Brain microvascular endothelial cell (primary cell): Measurements from ENCODE around the gene ANKH.

Experiments used
- DNase-seq: peaks from one replicate; pipeline ENCODE4 v3.0.0-alpha.2; 2020
- H3K27ac ChIP-seq: fragments of 250-450 bp; sonication (Bioruptor Pico); 2 replicates; pipeline ENCODE4 v1.5.1; 2020; ENCODE audit warnings: mild to moderate bottlenecking, moderate library complexity
- H3K27me3 ChIP-seq: fragments of 250-450 bp; sonication (Bioruptor Pico); replicated peaks from 2 replicates; pipeline ENCODE4 v1.5.1; 2020; ENCODE audit warnings: mild to moderate bottlenecking
- H3K36me3 ChIP-seq: fragments of 250-450 bp; sonication (Bioruptor Pico); replicated peaks from 2 replicates; pipeline ENCODE4 v1.5.1; 2020; ENCODE audit warnings: mild to moderate bottlenecking
- H3K4me3 ChIP-seq: 2 replicates; pipeline ENCODE4 v1.5.1; 2011; ENCODE audit warnings: low read depth, mild to moderate bottlenecking, control low read depth, low read length, moderate library complexity
- in situ Hi-C: cut with HindIII; loops from 2 replicates; pipeline ENCODE4 v1.10.0; 2017; ENCODE audit warnings: low sequenced_read_pairs, low pct_ligation_motif_present
- TF ChIP-seq, protein P1 (sequence below): IDR thresholded peaks from 2 replicates; pipeline ENCODE4 v1.5.1; 2011; ENCODE audit warnings: low read depth, mild to moderate bottlenecking, moderate library complexity, low read length, control low read depth, inconsistent platforms; ENCODE audit errors: missing control alignments

ANKH gene

DNA sequence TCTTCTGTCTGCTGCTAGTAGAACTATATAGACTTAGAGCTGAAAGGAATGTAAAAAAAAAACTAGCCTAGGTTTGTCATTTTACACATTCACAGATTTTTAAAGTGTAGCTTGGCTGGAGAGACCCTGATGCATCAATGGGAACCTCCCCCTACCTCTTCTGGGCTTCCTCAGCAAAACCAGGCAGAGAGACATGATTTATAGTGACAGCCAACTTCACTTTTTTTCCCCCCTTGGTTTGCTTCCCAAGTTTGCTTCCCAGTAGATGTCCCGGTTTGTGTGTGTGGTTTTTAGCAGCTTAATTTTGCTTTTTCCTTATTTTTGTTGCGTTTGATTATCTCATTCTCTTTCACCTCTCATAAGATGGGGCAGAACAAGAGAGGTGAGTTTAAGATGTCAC is 205.2 kb downstream of the ANKH start:
- H3K4me3 ChIP-seq = no peak overlapping the region
- H3K36me3 ChIP-seq = no peaks in the 10 kb centered on the region
- no peak overlapping the region for H3K27ac ChIP-seq
- TF ChIP-seq, protein P1, sequence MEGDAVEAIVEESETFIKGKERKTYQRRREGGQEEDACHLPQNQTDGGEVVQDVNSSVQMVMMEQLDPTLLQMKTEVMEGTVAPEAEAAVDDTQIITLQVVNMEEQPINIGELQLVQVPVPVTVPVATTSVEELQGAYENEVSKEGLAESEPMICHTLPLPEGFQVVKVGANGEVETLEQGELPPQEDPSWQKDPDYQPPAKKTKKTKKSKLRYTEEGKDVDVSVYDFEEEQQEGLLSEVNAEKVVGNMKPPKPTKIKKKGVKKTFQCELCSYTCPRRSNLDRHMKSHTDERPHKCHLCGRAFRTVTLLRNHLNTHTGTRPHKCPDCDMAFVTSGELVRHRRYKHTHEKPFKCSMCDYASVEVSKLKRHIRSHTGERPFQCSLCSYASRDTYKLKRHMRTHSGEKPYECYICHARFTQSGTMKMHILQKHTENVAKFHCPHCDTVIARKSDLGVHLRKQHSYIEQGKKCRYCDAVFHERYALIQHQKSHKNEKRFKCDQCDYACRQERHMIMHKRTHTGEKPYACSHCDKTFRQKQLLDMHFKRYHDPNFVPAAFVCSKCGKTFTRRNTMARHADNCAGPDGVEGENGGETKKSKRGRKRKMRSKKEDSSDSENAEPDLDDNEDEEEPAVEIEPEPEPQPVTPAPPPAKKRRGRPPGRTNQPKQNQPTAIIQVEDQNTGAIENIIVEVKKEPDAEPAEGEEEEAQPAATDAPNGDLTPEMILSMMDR = no peak
- in situ Hi-C loops = no loop called here
- H3K27me3 ChIP-seq = no peaks in the 10 kb centered on the region
- DNase-seq = no peak

DNA sequence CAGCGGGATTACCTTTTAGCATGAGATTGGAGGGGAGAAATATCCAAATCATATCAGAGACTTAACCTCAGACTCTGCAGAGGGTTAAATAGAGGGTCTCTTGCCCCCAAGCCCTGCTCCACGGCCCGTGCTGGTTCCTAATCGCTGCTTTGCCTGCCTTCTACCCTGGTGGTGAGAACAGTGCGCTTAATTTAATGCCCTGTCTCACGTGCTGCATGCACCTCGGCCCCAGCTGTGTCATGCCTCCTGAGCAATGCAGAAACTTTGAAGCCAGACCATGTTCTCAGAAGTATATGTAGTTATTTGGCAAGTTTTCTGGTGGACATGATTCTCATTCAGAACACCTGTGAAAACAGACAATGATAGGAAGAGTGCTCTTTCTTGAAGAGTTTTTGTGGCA is 205.6 kb downstream of the ANKH start:
- no peak for DNase-seq
- TF ChIP-seq, protein P1 = peak; percentile 30
- Histone ChIP-seq H3K36me3 (no peaks in the 10 kb centered on the region), H3K27me3 (no peaks in the 10 kb centered on the region), H3K27ac (no peak overlapping the region), H3K4me3 (peak overlapping the region; percentile 26)
- in situ Hi-C loops = no loop called here

DNA sequence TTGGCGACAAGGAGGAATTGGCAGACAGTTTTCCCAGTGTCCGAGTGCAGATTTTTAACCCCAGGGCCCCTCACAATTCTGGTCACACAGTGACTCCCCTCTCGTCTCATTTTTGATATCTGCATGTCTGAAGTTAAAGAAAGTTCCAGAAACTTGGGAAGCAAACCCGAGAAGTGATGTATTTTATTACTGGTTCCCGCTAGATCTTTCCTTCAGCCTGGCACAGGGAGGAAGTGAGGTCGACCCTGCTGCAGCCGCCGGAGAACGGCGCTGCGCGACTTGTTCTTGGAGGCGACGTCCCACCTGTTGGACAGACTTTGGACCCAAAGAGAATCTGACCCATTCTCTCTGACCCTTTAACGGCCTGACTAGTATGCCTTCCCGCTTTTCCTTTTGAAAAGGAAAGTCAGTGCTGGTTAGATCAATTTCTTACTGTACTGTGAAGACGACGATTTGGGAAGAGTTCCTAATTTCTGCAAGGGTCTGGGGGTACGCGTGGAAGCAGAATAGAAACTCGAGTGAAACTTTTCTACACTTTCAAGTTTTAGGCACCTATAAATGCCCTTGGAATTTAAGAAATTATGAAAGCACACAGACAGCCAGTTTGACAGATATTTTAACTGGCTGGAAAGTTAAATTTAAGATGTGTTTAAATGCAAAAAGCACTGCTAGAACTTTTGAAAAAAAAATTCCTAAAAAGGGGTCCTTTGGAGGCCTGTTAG is 206.3 kb downstream of the ANKH start:
- peak overlapping the region; percentile 78 for H3K4me3 ChIP-seq
- no peaks in the 10 kb centered on the region for H3K27me3 ChIP-seq
- no peak for DNase-seq
- H3K27ac ChIP-seq = peak overlapping the region; percentile 66
- TF ChIP-seq, protein P1 = no peak
- H3K36me3 ChIP-seq = no peaks in the 10 kb centered on the region
- in situ Hi-C loops = no loop called here

DNA sequence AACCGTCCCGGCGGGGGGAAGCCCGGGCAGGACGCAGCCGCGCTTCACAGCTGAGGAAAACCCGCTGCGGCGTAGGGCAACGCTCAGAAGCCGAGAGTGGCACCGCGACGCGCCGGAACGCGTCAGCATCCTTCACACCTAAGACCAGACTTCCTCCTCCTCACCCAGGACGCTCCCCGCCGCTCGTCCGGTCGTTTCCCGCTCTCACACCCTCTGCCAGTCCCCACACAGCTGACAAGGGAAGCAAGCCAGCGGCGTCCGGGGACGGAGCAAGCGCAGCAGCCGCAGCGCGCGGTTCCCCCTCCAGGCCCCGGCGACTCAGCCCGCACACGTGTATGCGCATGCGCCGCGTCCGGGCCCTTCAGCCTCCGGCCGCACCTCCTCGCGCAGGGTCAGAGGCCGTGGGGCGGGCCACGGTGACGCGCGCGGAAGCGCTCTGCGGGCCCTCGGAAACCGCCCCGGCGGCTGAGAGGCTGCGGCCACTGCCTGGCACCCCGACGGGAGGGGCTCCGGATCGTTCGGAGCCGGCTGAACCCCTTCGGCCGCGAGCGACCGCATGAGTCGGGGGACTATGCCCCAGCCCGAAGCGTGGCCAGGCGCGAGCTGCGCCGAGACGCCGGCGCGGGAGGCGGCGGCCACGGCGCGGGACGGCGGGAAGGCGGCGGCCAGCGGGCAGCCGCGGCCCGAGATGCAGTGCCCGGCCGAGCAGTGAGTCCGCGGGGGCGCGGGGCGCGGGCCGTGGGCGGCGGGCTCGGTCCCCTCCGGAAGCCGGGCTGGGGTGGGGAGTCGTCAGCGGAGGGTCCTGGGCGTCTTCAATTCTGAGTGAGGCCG is 207.1 kb downstream of the ANKH start, which contains the start of gene OTULIN:
Gene OTULIN (plus strand): TSS at position 449 of the 831 bp plus-strand sequence. CDS start 108 bp downstream, at position 557.
- Histone ChIP-seq H3K4me3 (peak within 1 kb of the TSS; percentile 78), H3K27me3 (no peaks in the 10 kb centered on the region), H3K27ac (peak within 1 kb of the TSS; percentile 66), H3K36me3 (no peaks in the 10 kb centered on the region)
- TF ChIP-seq, protein P1 = no peak
- in situ Hi-C loops = no loop called here
- DNase-seq = peak; percentile 57

GRCh38 chr5:14663734-14664269 is 207.8 kb downstream of the ANKH start:
- peak overlapping the region; percentile 66 for H3K27ac ChIP-seq
- DNase-seq = no peak
- in situ Hi-C loops = no loop called here

More at GRCh38 chr5:14663734-14664269, 207.8 kb downstream of the ANKH start:
- H3K27me3 ChIP-seq = no peaks in the 10 kb centered on the region
- TF ChIP-seq, protein P1 = no peak
- no peaks in the 10 kb centered on the region for H3K36me3 ChIP-seq
- peak overlapping the region; percentile 78 for H3K4me3 ChIP-seq
